HepG2 (cell line): ENCODE measurements around the gene SMAD7. TPM values are rescaled to one million over a fixed set of nuclear protein-coding genes. Genes with fewer than 3 reads are reported as not detected.

Experiments used
- AGO1 ChIP-seq: fragments of 200-400 bp; formaldehyde crosslinking; IDR thresholded peaks from 2 replicates; pipeline ENCODE4 v1.6.1; 2017; ENCODE audit warnings: mild to moderate bottlenecking, low read depth, low read length, moderate library complexity; ENCODE audit not compliant: poor library complexity, severe bottlenecking
- ATF7 ChIP-seq, 2 experiments: fragments of 450-650 bp in 1 of 2; sonication (generic) in 1 of 2; formaldehyde crosslinking in 1 of 2; IDR thresholded peaks; 2 replicates each; pipeline versions ENCODE4 v1.4.0 to v1.6.1; 2016 to 2020; ENCODE audit warnings: antibody characterized with exemption in 1 of 2, mild to moderate bottlenecking in 1 of 2, missing genetic modification reagents in 1 of 2
- CBX2 ChIP-seq, 2 experiments: fragments of 200-600 bp in 1 of 2; sonication (generic); formaldehyde crosslinking in 1 of 2; IDR thresholded peaks; 2 replicates each; pipeline versions ENCODE4 v1.7.0 to v1.8.1; 2018 to 2022; ENCODE audit warnings: low read depth in 2 of 2, low read length in 1 of 2, mild to moderate bottlenecking in 1 of 2, missing genetic modification reagents in 1 of 2
- CEBPZ ChIP-seq: IDR thresholded peaks from 2 replicates; pipeline ENCODE4 v1.6.1; 2012; ENCODE audit warnings: low read length, improper control_type of control experiment
- CHD2 ChIP-seq: IDR thresholded peaks from 2 replicates; pipeline ENCODE4 v1.6.1; 2011; ENCODE audit warnings: low read depth, low read length, improper control_type of control experiment
- CREM ChIP-seq, 2 experiments: sonication (generic) in 1 of 2; formaldehyde crosslinking in 1 of 2; IDR thresholded peaks; 2 replicates each; pipeline versions ENCODE4 v1.4.0 to v1.6.1; 2016 to 2020; ENCODE audit warnings: antibody characterized with exemption in 1 of 2, mild to moderate bottlenecking in 1 of 2, missing genetic modification reagents in 1 of 2
- DMTF1 ChIP-seq: sonication (generic); formaldehyde crosslinking; IDR thresholded peaks from 2 replicates; pipeline ENCODE4 v1.4.0; 2020; ENCODE audit warnings: mild to moderate bottlenecking, missing genetic modification reagents
- ETV5 ChIP-seq: IDR thresholded peaks from 2 replicates; pipeline ENCODE4 v1.6.1; 2018; ENCODE audit warnings: missing biosample characterization, missing genetic modification reagents, inconsistent platforms, borderline replicate concordance
- LCORL ChIP-seq, 2 experiments: fragments of 450-650 bp in 1 of 2; sonication (generic) in 1 of 2; formaldehyde crosslinking in 1 of 2; IDR thresholded peaks; 2 replicates each; pipeline versions ENCODE4 v1.5.0 to v1.6.1; 2017 to 2020; ENCODE audit warnings: antibody characterized with exemption in 1 of 2, missing genetic modification reagents in 1 of 2
- MAF1 ChIP-seq: sonication (generic); formaldehyde crosslinking; IDR thresholded peaks from 2 replicates; pipeline ENCODE4 v1.5.0; 2020; ENCODE audit warnings: missing genetic modification reagents, borderline replicate concordance
- MIER2 ChIP-seq: IDR thresholded peaks from 2 replicates; pipeline ENCODE4 v1.6.1; 2016; ENCODE audit warnings: missing biosample characterization, missing genetic modification reagents
- NCOR1 ChIP-seq: fragments of 200-600 bp; sonication (generic); IDR thresholded peaks from 2 replicates; pipeline ENCODE4 v1.7.0; 2017; ENCODE audit warnings: antibody characterized with exemption, low read length, borderline replicate concordance
- NFIB ChIP-seq: sonication (generic); formaldehyde crosslinking; IDR thresholded peaks from 2 replicates; pipeline ENCODE4 v1.9.0; 2021; ENCODE audit warnings: missing genetic modification reagents, mild to moderate bottlenecking, borderline replicate concordance
- PAF1 ChIP-seq: IDR thresholded peaks from 2 replicates; pipeline ENCODE4 v1.6.1; 2016; ENCODE audit warnings: missing genetic modification reagents, missing compliant biosample characterization
- RFXANK ChIP-seq: IDR thresholded peaks from 2 replicates; pipeline ENCODE4 v1.6.1; 2016
- RXRA ChIP-seq: sonication (generic); formaldehyde crosslinking; IDR thresholded peaks from 2 replicates; pipeline ENCODE4 v1.5.1; 2020; ENCODE audit warnings: missing genetic modification reagents
- SNAI1 ChIP-seq: sonication (generic); formaldehyde crosslinking; IDR thresholded peaks from 2 replicates; pipeline ENCODE4 v1.5.0; 2020; ENCODE audit warnings: mild to moderate bottlenecking, missing genetic modification reagents, borderline replicate concordance
- ZNF350 ChIP-seq: sonication (generic); formaldehyde crosslinking; IDR thresholded peaks from 2 replicates; pipeline ENCODE4 v1.4.0; 2020; ENCODE audit warnings: mild to moderate bottlenecking, low read depth, missing genetic modification reagents, borderline replicate concordance
- ZNF768 ChIP-seq: sonication (generic); formaldehyde crosslinking; IDR thresholded peaks from 2 replicates; pipeline ENCODE4 v1.4.0; 2020; ENCODE audit warnings: missing genetic modification reagents
- ZNF781 ChIP-seq: sonication (generic); formaldehyde crosslinking; IDR thresholded peaks from 2 replicates; pipeline ENCODE4 v1.5.1; 2020; ENCODE audit warnings: borderline replicate concordance, mild to moderate bottlenecking, missing genetic modification reagents; ENCODE audit errors: not compliant biosample characterization
- polyA plus RNA-seq, 8 experiments: library from polyadenylated mRNA; depleted of rRNA in 3 of 8; stranded (reverse) in 7 of 8; unstranded in 1 of 8; fragments of >200 nt; fragmentation: Illumina TruSeq in 4 of 8; extraction: Trizol in 4 of 8; gene quantifications; 2 replicates each; pipeline versions ENCODE4 v1.2.1 to v1.2.3, GENCODE V29; 2011 to 2016; ENCODE audit warnings: low read depth in 4 of 8, missing spikeins in 1 of 8, mixed read lengths in 1 of 8; ENCODE audit not compliant: insufficient read depth in 1 of 8
- total RNA-seq, 5 experiments: library from RNA; depleted of rRNA; stranded (reverse); fragments of >200 nt; fragmentation: Illumina TruSeq; extraction: Trizol; gene quantifications; 2 replicates each; pipeline ENCODE4 v1.2.3, GENCODE V29; 2016; ENCODE audit warnings: low read depth in 1 of 5
- TF ChIP-seq, protein P1 (sequence below): sonication (generic); formaldehyde crosslinking; IDR thresholded peaks from 2 replicates; pipeline ENCODE4 v1.8.0; 2023; ENCODE audit warnings: mild to moderate bottlenecking, missing genetic modification reagents

Gene SMAD7
- total and polyA plus RNA-seq, 2 of the 13 experiments (the other 11 are each of a cell fraction or from before 2014, with no cell fraction given), result 17.4 to 24.7 TPM

GRCh38 chr18:48893608-48894600 lies 56.9 kb downstream of the SMAD7 start (continued):
- TF ChIP-seq CEBPZ (no peak), MIER2 (CRISPR knock-in tag) (no peak), RXRA (CRISPR knock-in tag) (peak; percentile 92), SNAI1 (no peak), DMTF1 (CRISPR knock-in tag) (no peak), AGO1 (no peak), NFIB (CRISPR knock-in tag) (no peak), PAF1 (no peak), CBX2 (IDR thresholded peaks at IDR 0.05; ENCODE audit: low read depth, low read length) (no peak), CBX2 (CRISPR knock-in tag; IDR thresholded peaks at IDR 0.05; ENCODE audit: low read depth) (no peak), ZNF768 (CRISPR knock-in tag) (no peak; the same call in 1 of the 2 replicates), MAF1 (CRISPR knock-in tag) (no peak), ETV5 (CRISPR knock-in tag) (no peak), NCOR1 (peak; percentile 93), CREM (IDR thresholded peaks at IDR 0.05) (peak; percentile 81), CREM (CRISPR knock-in tag; IDR thresholded peaks at IDR 0.05) (no peak), ZNF781 (CRISPR knock-in tag) (no peak), ZNF350 (no peak; the same call in 1 of the 2 replicates), CHD2 (no peak; the same call in 1 of the 2 replicates), LCORL (IDR thresholded peaks at IDR 0.05) (no peak; the same call in 1 of the 2 replicates), LCORL (CRISPR knock-in tag; IDR thresholded peaks at IDR 0.05) (peak; percentile 99), RFXANK (no peak), ATF7 (IDR thresholded peaks at IDR 0.05) (no peak), ATF7 (CRISPR knock-in tag; IDR thresholded peaks at IDR 0.05) (0 out of 2 replicates have a peak, but pooled peaks have one; percentile 31)
- TF ChIP-seq, protein P1, sequence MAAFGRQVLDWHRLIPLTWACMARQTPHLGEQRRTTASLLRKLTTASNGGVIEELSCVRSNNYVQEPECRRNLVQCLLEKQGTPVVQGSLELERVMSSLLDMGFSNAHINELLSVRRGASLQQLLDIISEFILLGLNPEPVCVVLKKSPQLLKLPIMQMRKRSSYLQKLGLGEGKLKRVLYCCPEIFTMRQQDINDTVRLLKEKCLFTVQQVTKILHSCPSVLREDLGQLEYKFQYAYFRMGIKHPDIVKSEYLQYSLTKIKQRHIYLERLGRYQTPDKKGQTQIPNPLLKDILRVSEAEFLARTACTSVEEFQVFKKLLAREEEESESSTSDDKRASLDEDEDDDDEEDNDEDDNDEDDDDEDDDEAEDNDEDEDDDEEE (CRISPR knock-in tag), result no peak
